Activated T-cell treated with anti-CD3 and anti-CD28 coated beads, Interleukin-2, amount 50 U/mL, for 24 hours (primary cell): ENCODE results near the gene KISS1.

Experiments used
- DNase-seq: peaks from one replicate; pipeline ENCODE4 v3.0.0-alpha.2; 2020
- H3K27ac Mint-ChIP-seq: 2 replicates; pipeline ENCODE4 v1.8.0; 2020; ENCODE audit warnings: mild to moderate bottlenecking, mixed read lengths
- H3K27me3 Mint-ChIP-seq: 2 replicates; pipeline ENCODE4 v1.8.0; 2020; ENCODE audit warnings: mixed read lengths
- H3K36me3 Mint-ChIP-seq: 2 replicates; pipeline ENCODE4 v1.8.0; 2020; ENCODE audit warnings: low read depth, mixed read lengths
- H3K4me1 Mint-ChIP-seq: 2 replicates; pipeline ENCODE4 v1.8.0; 2020; ENCODE audit warnings: low read depth, mixed read lengths
- H3K4me3 Mint-ChIP-seq: 2 replicates; pipeline ENCODE4 v1.8.0; 2020; ENCODE audit warnings: mild to moderate bottlenecking, moderate library complexity, mixed read lengths
- H3K9me3 Mint-ChIP-seq: 2 replicates; pipeline ENCODE4 v1.8.0; 2020; ENCODE audit warnings: mixed read lengths

The KISS1 gene

GRCh38 chr1:204149635-204150565, 46.4 kb downstream of the KISS1 start:
- Mint-ChIP-seq H3K27me3 (no peaks in the 10 kb centered on the region), H3K27ac (no peak overlapping the region), H3K9me3 (no peaks in the 10 kb centered on the region), H3K4me1 (peaks cover 9% of the 10 kb centered on the region), H3K4me3 (no peak overlapping the region), H3K36me3 (no peaks in the 10 kb centered on the region)
- DNase-seq = no peak

- no peaks in the 10 kb centered on the region for H3K27me3 Mint-ChIP-seq
- no peak for DNase-seq
- H3K27ac Mint-ChIP-seq = no peak overlapping the region
- no peak overlapping the region for H3K4me3 Mint-ChIP-seq
- peaks cover 9% of the 10 kb centered on the region for H3K4me1 Mint-ChIP-seq
- H3K9me3 Mint-ChIP-seq = no peaks in the 10 kb centered on the region
- H3K36me3 Mint-ChIP-seq = no peaks in the 10 kb centered on the region
Observed at GRCh38 chr1:204149107-204149506, 47.2 kb downstream of the KISS1 start.

- Mint-ChIP-seq H3K36me3 (no peaks in the 10 kb centered on the region), H3K4me3 (no peak overlapping the region), H3K9me3 (no peaks in the 10 kb centered on the region), H3K27me3 (no peaks in the 10 kb centered on the region), H3K4me1 (peaks cover 7% of the 10 kb centered on the region), H3K27ac (no peak overlapping the region)
- DNase-seq = no peak
Observed at GRCh38 chr1:204147406-204148383, 48.6 kb downstream of the KISS1 start.

GRCh38 chr1:204146965-204147364, 49.3 kb downstream of the KISS1 start:
- no peak for DNase-seq
- no peak overlapping the region for H3K27ac Mint-ChIP-seq

GRCh38 chr1:204146309-204146708, 50.0 kb downstream of the KISS1 start:
- H3K4me1 Mint-ChIP-seq = peaks cover 7% of the 10 kb centered on the region
- no peak overlapping the region for H3K4me3 Mint-ChIP-seq
- no peak for DNase-seq
- no peaks in the 10 kb centered on the region for H3K36me3 Mint-ChIP-seq
- H3K9me3 Mint-ChIP-seq = no peaks in the 10 kb centered on the region
- H3K27me3 Mint-ChIP-seq = no peaks in the 10 kb centered on the region
- no peak overlapping the region for H3K27ac Mint-ChIP-seq

More at GRCh38 chr1:204146965-204147364, 49.3 kb downstream of the KISS1 start:
- no peaks in the 10 kb centered on the region for H3K27me3 Mint-ChIP-seq
- no peaks in the 10 kb centered on the region for H3K9me3 Mint-ChIP-seq
- no peak overlapping the region for H3K4me3 Mint-ChIP-seq
- H3K4me1 Mint-ChIP-seq = peaks cover 5% of the 10 kb centered on the region
- H3K36me3 Mint-ChIP-seq = no peaks in the 10 kb centered on the region

GRCh38 chr1:204145033-204145504, 51.2 kb downstream of the KISS1 start:
- H3K27me3 Mint-ChIP-seq = no peaks in the 10 kb centered on the region
- H3K4me3 Mint-ChIP-seq = no peak overlapping the region
- no peaks in the 10 kb centered on the region for H3K9me3 Mint-ChIP-seq
- no peaks in the 10 kb centered on the region for H3K36me3 Mint-ChIP-seq
- no peak for DNase-seq
- no peak overlapping the region for H3K27ac Mint-ChIP-seq
- H3K4me1 Mint-ChIP-seq = peaks cover 5% of the 10 kb centered on the region

- H3K4me3 Mint-ChIP-seq = no peak overlapping the region
- H3K27ac Mint-ChIP-seq = no peak overlapping the region
- no peaks in the 10 kb centered on the region for H3K9me3 Mint-ChIP-seq
- DNase-seq = no peak
- peaks cover 5% of the 10 kb centered on the region for H3K4me1 Mint-ChIP-seq
- H3K27me3 Mint-ChIP-seq = no peaks in the 10 kb centered on the region
- H3K36me3 Mint-ChIP-seq = no peaks in the 10 kb centered on the region
Observed at GRCh38 chr1:204143276-204144041, 52.8 kb downstream of the KISS1 start.

GRCh38 chr1:204142032-204142974, 54.0 kb downstream of the KISS1 start:
- peaks cover 5% of the 10 kb centered on the region for H3K4me1 Mint-ChIP-seq
- no peaks in the 10 kb centered on the region for H3K9me3 Mint-ChIP-seq
- no peaks in the 10 kb centered on the region for H3K36me3 Mint-ChIP-seq
- no peak for DNase-seq
- H3K4me3 Mint-ChIP-seq = no peak overlapping the region
- no peak overlapping the region for H3K27ac Mint-ChIP-seq
- H3K27me3 Mint-ChIP-seq = no peaks in the 10 kb centered on the region

- Mint-ChIP-seq H3K4me3 (no peak overlapping the region), H3K9me3 (no peaks in the 10 kb centered on the region), H3K4me1 (peaks cover 5% of the 10 kb centered on the region), H3K27me3 (no peaks in the 10 kb centered on the region), H3K27ac (no peak overlapping the region), H3K36me3 (no peaks in the 10 kb centered on the region)
- no peak for DNase-seq
Observed at GRCh38 chr1:204141131-204141530, 55.2 kb downstream of the KISS1 start.
